GM06990 (cell line): ENCODE measurements around the gene GRIK4.

Experiments used
- DNase-seq: peaks from one replicate; pipeline ENCODE4 v3.0.0-alpha.2; 2011; ENCODE audit not compliant: insufficient read length; ENCODE audit errors: extremely low read depth
- H3K27me3 ChIP-seq: replicated peaks from 2 replicates; pipeline ENCODE4 v1.6.0; 2011; ENCODE audit warnings: low read length; ENCODE audit not compliant: control insufficient read depth, insufficient read depth
- H3K36me3 ChIP-seq: 2 replicates; pipeline ENCODE4 v1.5.1; 2011; ENCODE audit warnings: low read length; ENCODE audit not compliant: control insufficient read depth, insufficient read depth
- H3K4me3 ChIP-seq: replicated peaks from 2 replicates; pipeline ENCODE4 v1.5.1; 2011; ENCODE audit warnings: low read depth, mild to moderate bottlenecking, control low read depth, low read length
- TF ChIP-seq, protein P1 (sequence below): IDR thresholded peaks from 2 replicates; pipeline ENCODE4 v1.5.1; 2011; ENCODE audit warnings: low read length, control low read depth, mild to moderate bottlenecking, inconsistent platforms; ENCODE audit not compliant: insufficient read depth, poor library complexity, severe bottlenecking

The GRIK4 gene

DNA sequence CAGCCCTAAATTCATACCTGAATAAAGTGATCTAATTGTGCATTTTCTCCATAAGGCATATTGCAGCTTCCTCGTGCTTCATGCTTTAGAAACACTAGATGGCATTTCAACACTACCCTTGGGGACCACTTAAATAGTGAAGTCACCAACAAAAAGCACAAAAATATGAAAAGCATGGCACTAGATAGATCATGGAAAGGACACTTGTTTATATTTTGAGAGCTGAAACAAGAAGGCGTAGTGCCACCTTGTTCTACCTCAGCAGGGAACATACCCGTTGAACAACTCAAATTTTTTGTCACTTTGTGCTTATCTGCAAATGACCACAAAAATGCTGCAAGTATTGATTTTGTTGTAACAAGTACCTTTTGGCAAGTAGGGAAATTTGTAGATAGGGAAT is 521.0 kb downstream of the GRIK4 start:
- DNase-seq = no peak
- Histone ChIP-seq H3K4me3 (no peak overlapping the region), H3K27me3 (no peaks in the 10 kb centered on the region), H3K36me3 (no peaks in the 10 kb centered on the region)
- TF ChIP-seq, protein P1, sequence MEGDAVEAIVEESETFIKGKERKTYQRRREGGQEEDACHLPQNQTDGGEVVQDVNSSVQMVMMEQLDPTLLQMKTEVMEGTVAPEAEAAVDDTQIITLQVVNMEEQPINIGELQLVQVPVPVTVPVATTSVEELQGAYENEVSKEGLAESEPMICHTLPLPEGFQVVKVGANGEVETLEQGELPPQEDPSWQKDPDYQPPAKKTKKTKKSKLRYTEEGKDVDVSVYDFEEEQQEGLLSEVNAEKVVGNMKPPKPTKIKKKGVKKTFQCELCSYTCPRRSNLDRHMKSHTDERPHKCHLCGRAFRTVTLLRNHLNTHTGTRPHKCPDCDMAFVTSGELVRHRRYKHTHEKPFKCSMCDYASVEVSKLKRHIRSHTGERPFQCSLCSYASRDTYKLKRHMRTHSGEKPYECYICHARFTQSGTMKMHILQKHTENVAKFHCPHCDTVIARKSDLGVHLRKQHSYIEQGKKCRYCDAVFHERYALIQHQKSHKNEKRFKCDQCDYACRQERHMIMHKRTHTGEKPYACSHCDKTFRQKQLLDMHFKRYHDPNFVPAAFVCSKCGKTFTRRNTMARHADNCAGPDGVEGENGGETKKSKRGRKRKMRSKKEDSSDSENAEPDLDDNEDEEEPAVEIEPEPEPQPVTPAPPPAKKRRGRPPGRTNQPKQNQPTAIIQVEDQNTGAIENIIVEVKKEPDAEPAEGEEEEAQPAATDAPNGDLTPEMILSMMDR = peak; percentile 21

DNA sequence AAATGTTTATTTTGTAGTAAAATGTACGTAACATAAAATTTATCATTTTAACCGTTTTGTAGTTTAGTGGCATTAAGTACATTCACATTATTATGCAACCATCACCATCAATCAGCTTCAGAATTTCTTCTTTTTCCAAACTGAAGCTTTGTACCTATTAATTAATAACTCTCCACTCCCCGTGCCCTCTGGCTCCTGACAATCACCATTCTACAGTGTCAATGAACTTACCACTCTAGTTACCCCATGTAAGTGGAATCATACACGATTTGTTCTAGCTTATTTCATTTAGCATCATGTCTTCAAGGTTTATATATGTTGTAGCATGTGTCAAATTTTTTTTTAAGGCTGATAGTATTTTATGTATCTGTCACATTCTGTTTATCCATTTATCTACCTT is 522.1 kb downstream of the GRIK4 start:
- Histone ChIP-seq H3K4me3 (no peak overlapping the region), H3K27me3 (no peaks in the 10 kb centered on the region), H3K36me3 (no peaks in the 10 kb centered on the region)
- TF ChIP-seq, protein P1 = no peak
- no peak for DNase-seq

DNA sequence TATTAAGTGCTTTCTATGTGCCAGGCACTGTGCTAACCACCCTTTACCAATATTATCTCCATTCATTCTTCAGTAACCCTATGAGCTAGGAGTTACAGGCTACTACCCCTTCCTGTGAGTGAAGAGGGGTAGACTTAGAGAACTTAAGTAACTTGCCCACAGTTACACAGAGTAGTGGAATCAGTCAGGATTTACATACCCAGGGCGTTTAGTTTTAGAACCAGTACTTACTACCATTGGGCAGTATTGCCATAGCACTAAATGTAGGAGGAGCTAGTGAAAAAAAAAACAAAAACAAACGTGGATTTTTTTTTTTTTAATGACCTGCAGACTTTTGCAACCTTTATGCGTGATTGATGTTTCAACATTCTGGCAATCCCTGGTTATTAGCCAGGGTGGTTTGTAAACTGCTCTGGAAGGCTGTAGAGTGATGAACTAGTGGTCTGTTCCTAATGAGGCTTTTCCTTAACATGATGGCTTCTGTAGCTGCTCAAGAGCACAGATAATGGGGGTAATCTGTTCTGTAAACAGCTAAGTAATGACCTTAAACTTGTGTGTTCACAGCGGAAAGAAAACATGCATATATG is 523.7 kb downstream of the GRIK4 start:
- TF ChIP-seq, protein P1 = no peak
- no peaks in the 10 kb centered on the region for H3K36me3 ChIP-seq
- no peaks in the 10 kb centered on the region for H3K27me3 ChIP-seq
- DNase-seq = no peak
- no peak overlapping the region for H3K4me3 ChIP-seq

DNA sequence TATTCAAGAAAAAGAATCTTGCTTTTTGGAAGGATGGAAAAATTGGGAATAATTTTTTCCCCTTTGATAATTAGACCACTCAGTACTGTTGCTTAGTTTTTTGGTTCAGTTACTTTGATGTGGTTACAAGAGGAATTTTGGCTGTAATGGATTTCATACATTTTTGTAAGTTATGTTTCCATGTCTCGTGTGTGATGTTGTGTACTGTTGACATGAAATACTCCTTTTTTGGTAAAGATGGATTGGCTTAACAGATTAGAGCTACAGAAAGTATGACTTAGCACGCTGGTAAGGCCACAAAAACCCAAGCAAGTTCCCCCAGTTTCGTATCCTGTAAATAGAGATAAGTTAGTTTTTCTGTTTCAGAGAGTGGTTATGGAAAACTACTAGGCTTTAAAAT is 524.2 kb downstream of the GRIK4 start:
- no peak for DNase-seq
- H3K4me3 ChIP-seq = peak overlapping the region; percentile 38
- no peaks in the 10 kb centered on the region for H3K36me3 ChIP-seq
- TF ChIP-seq, protein P1 = no peak
- H3K27me3 ChIP-seq = no peaks in the 10 kb centered on the region

DNA sequence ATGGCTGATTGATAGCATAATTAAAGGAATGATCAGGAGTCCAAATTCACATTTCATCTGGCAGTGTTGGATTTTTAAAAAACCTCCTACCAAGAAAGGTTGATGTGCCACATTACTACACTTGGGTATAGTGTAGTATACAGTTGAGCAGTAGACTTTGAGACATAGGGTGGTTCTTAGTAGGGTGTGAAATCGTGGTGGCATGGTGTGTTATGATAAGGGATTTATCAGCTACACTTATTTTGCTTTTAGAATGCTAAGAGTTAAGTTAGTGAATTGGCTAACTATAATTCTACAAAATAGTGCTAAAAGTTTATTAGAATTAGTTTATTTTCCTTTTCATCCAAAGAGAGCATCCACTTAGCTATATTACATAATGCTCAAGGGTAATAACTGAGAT is 525.5 kb downstream of the GRIK4 start:
- no peak for DNase-seq
- no peak overlapping the region for H3K4me3 ChIP-seq
- H3K27me3 ChIP-seq = no peaks in the 10 kb centered on the region
- TF ChIP-seq, protein P1 = no peak
- no peaks in the 10 kb centered on the region for H3K36me3 ChIP-seq
